HG03520 (cell line): ENCODE results near the gene CTTNBP2.

ENCODE experiments used
- ATAC-seq: cut with Tn5 transposase; IDR thresholded peaks from one replicate; pipeline ENCODE4 v1.9.1; 2021; ENCODE audit warnings: mild to moderate bottlenecking, moderate library complexity; ENCODE audit not compliant: unreplicated experiment

CTTNBP2 gene

DNA sequence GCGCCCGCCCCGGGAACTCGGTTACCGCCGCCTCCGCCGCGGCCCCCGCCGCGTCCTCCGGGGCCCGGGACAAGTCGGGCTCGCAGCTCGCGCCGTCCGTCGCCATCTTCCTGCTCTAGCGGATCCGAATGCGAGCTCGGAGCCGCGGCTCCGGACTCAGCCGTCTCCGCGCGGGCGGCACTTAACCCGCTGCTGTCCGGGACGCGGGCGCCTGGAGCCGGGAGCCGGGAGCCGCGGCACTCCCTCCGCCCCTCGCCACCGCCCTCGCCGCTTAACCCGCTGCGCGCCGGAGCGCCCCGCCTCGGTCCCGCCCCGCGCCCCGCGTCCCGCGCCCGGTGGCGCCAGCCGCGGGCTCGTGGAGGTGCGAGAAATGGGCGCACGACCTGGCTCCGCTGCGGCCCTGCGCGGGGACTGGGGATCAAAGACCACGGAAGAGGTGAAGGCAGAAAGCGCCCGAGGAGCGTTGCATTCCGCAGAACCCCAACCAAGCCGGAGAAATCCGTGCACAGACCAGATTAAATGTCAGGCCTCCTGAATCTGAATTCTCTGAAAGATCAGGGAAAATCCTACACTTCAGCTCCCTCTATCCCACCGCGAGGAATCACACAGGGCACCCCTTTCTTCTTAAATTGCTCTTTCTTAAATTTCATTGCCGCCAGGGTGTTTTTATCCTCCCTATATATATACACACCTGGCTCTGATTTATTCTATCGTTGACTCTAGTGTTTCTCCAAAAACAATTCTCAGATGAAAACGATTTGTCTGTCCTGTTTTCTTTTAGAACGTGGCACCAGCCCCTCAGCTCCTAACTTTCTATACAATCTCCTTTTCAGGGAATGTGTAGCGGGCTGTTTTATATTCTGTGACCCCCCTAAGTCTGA is at the start of gene CTTNBP2:
Gene CTTNBP2 (minus strand): TSS at position 132 of the 881 bp plus-strand sequence. CDS start 26 bp downstream, at position 106.
- no peak for ATAC-seq

DNA sequence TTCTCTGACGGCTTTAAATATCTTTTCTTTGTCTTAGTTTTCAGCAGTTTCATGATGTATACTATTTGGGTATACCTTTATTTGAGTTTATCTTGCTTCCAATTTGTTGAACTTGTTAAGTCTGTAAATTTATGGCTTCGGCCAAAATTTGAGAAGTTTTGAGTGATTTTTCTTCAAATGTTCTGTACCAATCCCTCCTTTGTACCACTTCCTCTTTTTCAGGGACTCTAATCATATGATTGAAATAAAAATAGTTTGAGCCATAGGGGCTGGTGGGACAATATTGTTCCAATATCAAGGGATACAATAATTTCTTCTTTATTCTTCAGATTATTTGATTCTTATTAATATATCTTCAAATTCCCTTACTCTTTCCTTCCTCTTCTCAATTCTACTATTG is 43.1 kb upstream of the CTTNBP2 start:
- no peak for ATAC-seq

DNA sequence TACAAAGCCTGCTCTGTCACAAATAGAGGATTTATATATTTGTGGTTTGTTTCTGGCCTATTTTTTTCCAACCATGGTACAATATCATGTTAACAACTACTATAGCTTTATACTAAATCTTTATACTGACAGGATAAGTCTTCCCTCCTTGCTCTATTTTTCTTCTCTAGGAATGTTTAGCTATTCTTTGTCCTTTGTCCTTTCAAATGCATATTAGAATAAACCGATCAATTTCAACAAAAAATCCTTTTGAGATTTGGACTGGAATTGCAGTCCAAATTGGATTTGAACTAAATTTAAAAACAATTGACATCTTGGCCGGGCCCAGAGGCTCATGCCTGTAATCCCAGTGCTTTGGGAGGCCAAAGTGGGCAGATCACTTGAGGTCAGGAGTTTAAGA is 39.2 kb upstream of the CTTNBP2 start:
- ATAC-seq = no peak

- ATAC-seq = no peak
Measured at GRCh38 chr7:117908031-117908795, 35.0 kb upstream of the CTTNBP2 start.

DNA sequence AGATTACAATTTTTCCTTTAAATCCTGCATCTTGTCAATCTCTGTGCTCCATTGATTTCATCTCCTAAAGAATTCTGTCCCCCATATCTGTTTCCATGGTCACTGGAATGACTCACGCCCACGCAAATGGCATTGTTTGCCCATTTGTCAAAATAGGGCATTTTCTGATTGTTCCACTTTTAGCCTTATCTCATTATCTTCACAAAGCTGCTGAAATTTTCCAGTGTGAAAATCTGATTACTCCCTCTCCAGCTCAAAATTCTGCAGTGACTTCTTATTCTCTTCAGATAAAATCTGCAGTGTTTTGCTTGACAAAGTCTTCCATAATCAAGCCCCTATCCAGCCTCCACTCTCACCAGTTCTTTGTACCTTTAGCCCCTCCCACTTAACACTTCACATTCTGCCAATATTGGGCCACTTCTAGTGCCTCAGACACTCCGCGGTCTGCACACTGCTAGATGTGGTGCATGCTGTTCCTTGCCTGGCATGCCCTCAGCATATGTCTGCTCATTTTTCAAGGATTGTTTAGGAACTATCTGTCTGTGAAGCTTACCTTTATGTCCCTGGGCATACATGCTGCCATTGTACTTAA is 33.9 kb upstream of the CTTNBP2 start:
- ATAC-seq = no peak

- no peak for ATAC-seq
Measured at GRCh38 chr7:117902314-117902889, 29.2 kb upstream of the CTTNBP2 start.

- ATAC-seq = no peak
Measured at GRCh38 chr7:117901089-117901797, 28.0 kb upstream of the CTTNBP2 start.

- ATAC-seq = no peak
Measured at GRCh38 chr7:117896339-117896738, 23.1 kb upstream of the CTTNBP2 start.

DNA sequence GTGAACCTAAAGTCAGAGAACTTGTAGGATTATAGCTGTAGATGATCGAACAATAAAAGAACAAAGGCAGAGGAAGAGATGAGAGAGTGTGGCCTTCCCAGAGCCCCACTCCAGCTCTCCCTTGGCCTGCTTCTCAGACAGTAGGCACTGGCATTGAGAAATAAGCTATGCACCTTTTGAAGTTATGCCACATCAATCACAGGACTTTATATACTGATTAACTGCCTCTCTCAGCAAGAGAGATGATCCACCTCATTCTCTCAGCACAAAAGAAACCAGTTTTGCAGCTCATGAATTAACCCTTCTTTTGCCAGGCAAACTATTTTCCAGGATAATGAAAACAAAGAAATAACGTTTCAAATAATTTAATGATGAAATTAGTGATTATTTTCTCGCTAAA is 22.0 kb upstream of the CTTNBP2 start:
- ATAC-seq = no peak

- no peak for ATAC-seq
Measured at GRCh38 chr7:117894037-117894436, 20.8 kb upstream of the CTTNBP2 start.

GRCh38 chr7:117892821-117893220 is 19.6 kb upstream of the CTTNBP2 start:
- ATAC-seq = no peak

DNA sequence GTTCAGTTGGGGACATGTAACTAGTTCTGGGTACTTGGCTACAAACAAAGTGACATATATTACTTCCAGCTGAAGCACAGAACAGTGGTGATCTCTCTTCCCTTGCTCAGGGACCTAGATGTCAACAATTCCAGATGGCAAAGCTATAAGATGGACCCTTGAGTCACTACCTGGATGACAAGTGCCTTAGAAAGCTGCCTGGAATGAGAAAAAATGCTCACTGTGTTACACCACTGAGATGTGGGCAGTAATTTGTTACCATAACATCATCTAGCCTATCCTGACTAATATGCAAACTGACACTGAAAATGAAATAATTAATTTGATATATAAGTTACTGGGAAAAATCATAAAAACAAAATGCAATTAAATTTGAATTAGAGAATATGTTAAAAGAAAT is 16.4 kb upstream of the CTTNBP2 start:
- no peak for ATAC-seq

DNA sequence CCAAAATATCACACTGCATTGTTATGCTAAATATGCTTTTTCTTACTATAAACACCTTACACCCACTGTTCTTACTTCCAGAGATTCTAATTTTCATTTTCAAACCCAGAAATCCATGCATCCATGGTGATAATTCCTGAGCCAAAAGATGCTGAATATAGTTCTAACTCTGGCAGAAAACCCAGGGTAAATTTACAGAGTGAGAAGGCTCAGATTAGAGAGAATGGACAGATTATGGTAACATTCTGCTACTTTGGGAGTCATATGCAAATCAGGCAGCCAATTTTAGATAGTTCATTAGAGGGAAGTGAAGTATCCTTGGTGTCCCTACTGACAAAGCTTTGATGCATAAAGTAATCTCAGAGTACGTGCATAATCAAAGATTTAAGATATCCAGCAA is 15.4 kb upstream of the CTTNBP2 start:
- ATAC-seq = no peak

- ATAC-seq = no peak
Measured at GRCh38 chr7:117882594-117882993, 9.4 kb upstream of the CTTNBP2 start.

DNA sequence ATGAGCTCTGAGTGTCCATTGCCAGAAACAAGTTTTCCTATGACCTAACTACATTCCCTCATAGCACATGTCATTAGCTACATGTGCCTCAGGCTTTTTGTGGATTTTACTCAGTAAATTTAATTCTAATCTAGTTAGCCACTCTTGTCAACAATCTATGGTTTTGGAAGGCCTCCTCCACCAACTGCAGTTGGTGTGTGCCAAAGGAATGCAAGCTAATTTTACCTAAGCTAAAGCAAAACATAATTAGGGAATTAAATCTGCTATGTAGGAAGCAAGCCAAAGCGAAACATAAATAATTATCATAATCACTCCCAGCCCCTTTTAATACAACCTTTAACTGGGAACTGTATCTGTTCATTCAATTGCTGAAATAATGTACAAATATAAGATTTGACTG is 3.5 kb upstream of the CTTNBP2 start:
- ATAC-seq = no peak

GRCh38 chr7:117875566-117875965 is 2.3 kb upstream of the CTTNBP2 start:
- no peak for ATAC-seq

GRCh38 chr7:117874191-117874700 is 1.0 kb upstream of the CTTNBP2 start:
- ATAC-seq = no peak

DNA sequence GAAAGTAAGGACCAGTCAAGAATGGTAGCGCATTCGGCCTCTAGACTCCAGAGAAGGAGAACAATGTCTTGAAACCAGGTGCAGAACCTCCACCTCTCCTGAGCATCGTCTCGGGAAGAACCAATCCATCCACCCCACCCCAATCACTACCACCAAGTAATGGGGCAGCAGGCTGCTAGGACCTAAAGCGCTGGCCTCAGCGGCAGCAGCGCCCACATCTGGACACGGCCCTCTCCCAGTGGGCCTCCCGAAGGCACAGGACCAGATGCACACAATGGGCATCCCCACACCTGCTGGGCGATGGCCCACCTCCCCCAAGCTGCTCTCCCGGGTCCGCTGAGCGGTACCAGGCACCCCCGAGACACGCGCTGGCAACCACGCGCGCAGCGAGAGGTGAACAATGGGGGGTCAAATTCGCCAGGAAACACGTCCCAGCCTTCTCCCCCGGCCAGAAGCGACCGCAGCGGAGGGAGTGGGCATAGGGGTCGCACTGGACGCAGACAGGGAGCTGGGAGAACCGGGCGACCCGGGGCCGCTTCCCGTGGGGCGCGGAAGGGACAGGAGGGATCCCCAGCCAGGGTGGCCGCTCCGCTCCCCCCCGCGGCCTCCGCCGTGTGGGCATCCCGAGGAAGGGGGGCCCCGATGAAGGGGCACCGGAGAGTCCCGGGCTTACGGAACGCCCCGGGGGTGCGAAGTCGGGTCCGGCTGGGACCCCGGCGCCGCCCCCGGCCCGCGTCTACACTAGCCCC is 506 bp downstream of the CTTNBP2 start:
- ATAC-seq = no peak

DNA sequence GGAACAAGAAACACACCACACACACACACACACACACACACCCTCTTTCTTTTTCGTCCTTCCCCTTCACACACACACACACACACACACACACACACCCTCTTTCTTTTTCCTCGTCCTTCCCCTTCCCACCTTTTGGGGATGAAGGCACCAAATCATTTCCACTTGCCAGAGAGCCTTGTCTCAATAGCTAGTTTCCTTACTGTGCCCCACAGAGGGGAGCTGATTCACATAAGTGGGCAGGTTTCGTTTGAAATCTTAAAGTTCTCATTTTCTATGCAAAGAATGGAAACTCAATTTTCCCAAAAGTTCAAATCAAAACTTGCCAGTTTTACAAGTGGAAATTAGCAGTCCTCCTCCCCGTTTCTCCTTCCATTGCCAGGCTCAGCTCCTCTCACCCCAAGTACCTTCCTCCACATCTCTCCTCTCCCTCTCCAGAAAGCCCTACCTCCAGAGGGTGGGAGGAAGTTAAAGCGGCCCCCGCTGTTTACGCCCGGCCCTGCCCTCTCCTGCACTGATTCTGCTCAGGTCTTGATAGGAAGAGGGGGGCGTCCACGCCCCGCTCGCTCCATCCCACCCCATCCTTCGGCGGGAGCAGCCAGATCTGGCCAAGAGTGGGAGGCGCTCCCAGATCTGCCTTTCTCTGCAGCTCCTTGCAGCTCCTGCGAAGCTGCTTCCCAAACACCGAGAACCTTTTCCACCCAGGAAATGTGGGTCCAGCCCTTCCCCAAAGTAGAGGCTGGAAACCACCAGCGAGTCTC is 1.3 kb downstream of the CTTNBP2 start:
- no peak for ATAC-seq
